ENCODE data around the gene DYRK3.

Gene DYRK3

DNA sequence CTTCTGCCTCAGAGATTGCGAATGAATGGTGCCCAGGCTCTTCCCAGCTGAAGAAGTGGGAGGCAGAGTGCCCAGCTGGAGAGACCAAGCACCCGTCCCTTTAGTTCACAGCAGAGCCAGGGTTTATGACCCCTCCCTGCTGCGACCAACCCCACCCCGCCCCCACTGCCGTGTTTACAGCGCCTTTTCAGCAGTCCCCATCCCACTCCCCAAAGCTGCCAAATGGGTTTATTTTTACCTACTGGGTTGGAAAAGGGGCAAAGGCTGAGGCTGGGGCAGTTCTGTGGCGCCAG lies 23.6 kb downstream of the DYRK3 start:
- ATAC-seq (ENCODE audit: low read depth), result no peak
- Histone ChIP-seq H3K27me3 (ENCODE audit: insufficient read depth, poor library complexity, severe bottlenecking) (no peaks in the 10 kb centered on the region), H3K4me3 (ENCODE audit: severe bottlenecking) (no peak overlapping the region)

GRCh38 chr1:206660136-206660535 lies 24.8 kb downstream of the DYRK3 start:
- TF ChIP-seq, protein P1, sequence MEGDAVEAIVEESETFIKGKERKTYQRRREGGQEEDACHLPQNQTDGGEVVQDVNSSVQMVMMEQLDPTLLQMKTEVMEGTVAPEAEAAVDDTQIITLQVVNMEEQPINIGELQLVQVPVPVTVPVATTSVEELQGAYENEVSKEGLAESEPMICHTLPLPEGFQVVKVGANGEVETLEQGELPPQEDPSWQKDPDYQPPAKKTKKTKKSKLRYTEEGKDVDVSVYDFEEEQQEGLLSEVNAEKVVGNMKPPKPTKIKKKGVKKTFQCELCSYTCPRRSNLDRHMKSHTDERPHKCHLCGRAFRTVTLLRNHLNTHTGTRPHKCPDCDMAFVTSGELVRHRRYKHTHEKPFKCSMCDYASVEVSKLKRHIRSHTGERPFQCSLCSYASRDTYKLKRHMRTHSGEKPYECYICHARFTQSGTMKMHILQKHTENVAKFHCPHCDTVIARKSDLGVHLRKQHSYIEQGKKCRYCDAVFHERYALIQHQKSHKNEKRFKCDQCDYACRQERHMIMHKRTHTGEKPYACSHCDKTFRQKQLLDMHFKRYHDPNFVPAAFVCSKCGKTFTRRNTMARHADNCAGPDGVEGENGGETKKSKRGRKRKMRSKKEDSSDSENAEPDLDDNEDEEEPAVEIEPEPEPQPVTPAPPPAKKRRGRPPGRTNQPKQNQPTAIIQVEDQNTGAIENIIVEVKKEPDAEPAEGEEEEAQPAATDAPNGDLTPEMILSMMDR (IDR thresholded peaks at IDR 0.05; ENCODE audit: poor library complexity, severe bottlenecking), result no peak
- H3K27ac ChIP-seq (ENCODE audit: poor library complexity, severe bottlenecking), result no peak overlapping the region

More for the DNA sequence above, 23.6 kb downstream of the DYRK3 start:
- DNase-seq (ENCODE audit: low spot score), result no peak
- Histone ChIP-seq H3K27ac (ENCODE audit: poor library complexity, severe bottlenecking) (no peak overlapping the region), H3K9me3 (ENCODE audit: severe bottlenecking) (no peaks in the 10 kb centered on the region), H3K36me3 (ENCODE audit: low read depth) (no peaks in the 10 kb centered on the region), H3K4me1 (ENCODE audit: insufficient read depth, poor library complexity, severe bottlenecking) (no peaks in the 10 kb centered on the region)
- TF ChIP-seq, protein P1 (IDR thresholded peaks at IDR 0.05; ENCODE audit: poor library complexity, severe bottlenecking), result no peak

DNA sequence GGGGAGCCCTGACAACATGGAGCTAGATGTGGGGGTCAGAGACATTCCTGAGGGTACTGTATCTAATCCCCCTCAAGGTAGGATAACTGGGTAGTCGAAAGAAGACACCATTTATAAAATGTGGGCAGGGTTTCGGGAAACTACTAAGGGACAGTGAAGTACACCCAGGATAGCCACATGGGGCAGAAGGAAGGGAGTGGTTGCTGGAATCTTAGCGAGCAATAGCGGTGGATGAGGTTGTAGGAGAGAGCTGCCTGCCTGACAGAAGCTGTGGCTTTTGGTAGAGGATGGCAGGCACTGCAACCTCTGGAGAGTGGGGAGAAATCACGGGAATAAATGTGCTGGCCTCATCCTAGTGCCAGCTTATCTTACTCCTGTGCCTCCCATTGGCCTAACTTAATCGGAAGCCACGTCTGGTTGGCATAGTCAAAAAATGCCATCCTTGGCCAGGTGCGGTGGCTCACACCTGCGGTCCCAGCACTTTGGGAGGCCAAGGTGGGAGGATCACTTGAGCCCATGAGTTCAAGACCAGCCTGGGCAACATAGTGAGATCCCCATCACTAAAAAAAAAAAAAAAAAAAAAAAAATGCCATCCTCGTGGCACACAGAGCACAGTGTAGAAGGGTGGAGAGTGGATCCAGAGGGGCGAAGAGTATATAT lies 26.0 kb downstream of the DYRK3 start:
- H3K36me3 ChIP-seq (ENCODE audit: low read depth), result no peaks in the 10 kb centered on the region
- TF ChIP-seq, protein P1 (IDR thresholded peaks at IDR 0.05; ENCODE audit: poor library complexity, severe bottlenecking), result no peak
- no peaks in the 10 kb centered on the region for H3K27me3 ChIP-seq (ENCODE audit: insufficient read depth, poor library complexity, severe bottlenecking)
- ATAC-seq (ENCODE audit: low read depth), result no peak
- H3K4me3 ChIP-seq (ENCODE audit: severe bottlenecking), result no peak overlapping the region
- no peaks in the 10 kb centered on the region for H3K9me3 ChIP-seq (ENCODE audit: severe bottlenecking)
- no peaks in the 10 kb centered on the region for H3K4me1 ChIP-seq (ENCODE audit: insufficient read depth, poor library complexity, severe bottlenecking)
- DNase-seq (ENCODE audit: low spot score), result no peak
- H3K27ac ChIP-seq (ENCODE audit: poor library complexity, severe bottlenecking), result no peak overlapping the region

More at GRCh38 chr1:206660136-206660535, 24.8 kb downstream of the DYRK3 start:
- ATAC-seq (ENCODE audit: low read depth) (no peak), DNase-seq (ENCODE audit: low spot score) (no peak)
- Histone ChIP-seq H3K4me3 (ENCODE audit: severe bottlenecking) (no peak overlapping the region), H3K36me3 (ENCODE audit: low read depth) (no peaks in the 10 kb centered on the region), H3K9me3 (ENCODE audit: severe bottlenecking) (no peaks in the 10 kb centered on the region), H3K27me3 (ENCODE audit: insufficient read depth, poor library complexity, severe bottlenecking) (no peaks in the 10 kb centered on the region), H3K4me1 (ENCODE audit: insufficient read depth, poor library complexity, severe bottlenecking) (no peaks in the 10 kb centered on the region)

GRCh38 chr1:206662396-206663092 lies 27.2 kb downstream of the DYRK3 start:
- H3K9me3 ChIP-seq (ENCODE audit: severe bottlenecking), result no peaks in the 10 kb centered on the region
- H3K4me1 ChIP-seq (ENCODE audit: insufficient read depth, poor library complexity, severe bottlenecking), result no peaks in the 10 kb centered on the region
- TF ChIP-seq, protein P1 (IDR thresholded peaks at IDR 0.05; ENCODE audit: poor library complexity, severe bottlenecking), result no peak
- H3K36me3 ChIP-seq (ENCODE audit: low read depth), result no peaks in the 10 kb centered on the region
- no peaks in the 10 kb centered on the region for H3K27me3 ChIP-seq (ENCODE audit: insufficient read depth, poor library complexity, severe bottlenecking)
- DNase-seq (ENCODE audit: low spot score) (no peak), ATAC-seq (ENCODE audit: low read depth) (no peak)
- H3K4me3 ChIP-seq (ENCODE audit: severe bottlenecking), result no peak overlapping the region
- no peak overlapping the region for H3K27ac ChIP-seq (ENCODE audit: poor library complexity, severe bottlenecking)

- H3K4me3 ChIP-seq (ENCODE audit: severe bottlenecking), result no peak overlapping the region
- H3K27ac ChIP-seq (ENCODE audit: poor library complexity, severe bottlenecking), result no peak overlapping the region
- TF ChIP-seq, protein P1 (IDR thresholded peaks at IDR 0.05; ENCODE audit: poor library complexity, severe bottlenecking), result no peak
- DNase-seq (ENCODE audit: low spot score) (no peak), ATAC-seq (ENCODE audit: low read depth) (no peak)
- no peaks in the 10 kb centered on the region for H3K27me3 ChIP-seq (ENCODE audit: insufficient read depth, poor library complexity, severe bottlenecking)
- H3K4me1 ChIP-seq (ENCODE audit: insufficient read depth, poor library complexity, severe bottlenecking), result no peaks in the 10 kb centered on the region
- no peaks in the 10 kb centered on the region for H3K36me3 ChIP-seq (ENCODE audit: low read depth)
- no peaks in the 10 kb centered on the region for H3K9me3 ChIP-seq (ENCODE audit: severe bottlenecking)
Observed at GRCh38 chr1:206663362-206663761, 28.0 kb downstream of the DYRK3 start.

All from RWPE2 (cell line).